ENCODE results near the gene KDM2B. TPM values are rescaled to one million over a fixed set of nuclear protein-coding genes. Genes with fewer than 3 reads are reported as not detected.
A peak's percentile ranks its signal among the peaks of the same experiment; 100 is the strongest.

Gene KDM2B
- total and polyA plus RNA-seq, 2 experiments from 2014 or later = 13.6 to 22.7 TPM

GRCh38 chr12:121543786-121544185 lies 37.0 kb downstream of the KDM2B start:
- no peak for DNase-seq (ENCODE audit: low spot score)
- Histone ChIP-seq H3K4me2 (no peak overlapping the region), H3K4me1 (ENCODE audit: insufficient read depth) (peaks cover 1% of the 10 kb centered on the region), H3K79me2 (no peaks in the 10 kb centered on the region), H2AFZ (no peak overlapping the region), H3K9me3 (ENCODE audit: low read depth) (no peaks in the 10 kb centered on the region), H3K27me3 (no peaks in the 10 kb centered on the region), H4K20me1 (ENCODE audit: insufficient read depth, poor library complexity, severe bottlenecking) (no peaks in the 10 kb centered on the region), H3K36me3 (replicated peaks; ENCODE audit: insufficient read depth, low read depth) (no peaks in the 10 kb centered on the region), H3K4me3 (no peak overlapping the region), H3K9me2 (replicated peaks; ENCODE audit: insufficient read depth) (no peaks in the 10 kb centered on the region), H3K27ac (no peak overlapping the region)
- 93% methylated on average over 8 of the region's 8 CpGs for WGBS (ENCODE audit: low lambda C conversion rate, missing lambda C conversion rate)
- TF ChIP-seq EZH2 (IDR thresholded peaks at IDR 0.05; ENCODE audit: borderline replicate concordance) = no peak
- TF ChIP-seq EZH2phosphoT487 (IDR thresholded peaks at IDR 0.05; ENCODE audit: low read depth, severe bottlenecking, unreplicated experiment) = no peak
- no peak for TF ChIP-seq CTCF (IDR thresholded peaks at IDR 0.05; ENCODE audit: poor library complexity)

- no peaks in the 10 kb centered on the region for H3K27me3 ChIP-seq
- peaks cover 34% of the 10 kb centered on the region for H3K4me1 ChIP-seq (ENCODE audit: insufficient read depth)
- H4K20me1 ChIP-seq (ENCODE audit: insufficient read depth, poor library complexity, severe bottlenecking) = no peaks in the 10 kb centered on the region
- no peak for DNase-seq (ENCODE audit: low spot score)
- no peak for TF ChIP-seq EZH2 (IDR thresholded peaks at IDR 0.05; ENCODE audit: borderline replicate concordance)
- no peak for TF ChIP-seq EZH2phosphoT487 (IDR thresholded peaks at IDR 0.05; ENCODE audit: low read depth, severe bottlenecking, unreplicated experiment)
- no peak for TF ChIP-seq CTCF (IDR thresholded peaks at IDR 0.05; ENCODE audit: poor library complexity)
- no peaks in the 10 kb centered on the region for H3K36me3 ChIP-seq (replicated peaks; ENCODE audit: insufficient read depth, low read depth)
- no peak overlapping the region for H3K4me3 ChIP-seq
- 94% methylated on average over 6 of the region's 6 CpGs for WGBS (ENCODE audit: low lambda C conversion rate, missing lambda C conversion rate)
- no peak overlapping the region for H2AFZ ChIP-seq
- H3K79me2 ChIP-seq = no peaks in the 10 kb centered on the region
- no peak overlapping the region for H3K4me2 ChIP-seq
- no peaks in the 10 kb centered on the region for H3K9me2 ChIP-seq (replicated peaks; ENCODE audit: insufficient read depth)
- H3K9me3 ChIP-seq (ENCODE audit: low read depth) = no peaks in the 10 kb centered on the region
- H3K27ac ChIP-seq = no peak overlapping the region
These were observed 40.9 kb downstream of the KDM2B start for GRCh38 chr12:121539908-121540307.

- H3K4me1 ChIP-seq (ENCODE audit: insufficient read depth) = peaks cover 34% of the 10 kb centered on the region
- no peaks in the 10 kb centered on the region for H3K9me2 ChIP-seq (replicated peaks; ENCODE audit: insufficient read depth)
- TF ChIP-seq EZH2 (IDR thresholded peaks at IDR 0.05; ENCODE audit: borderline replicate concordance) (no peak), EZH2phosphoT487 (IDR thresholded peaks at IDR 0.05; ENCODE audit: low read depth, severe bottlenecking, unreplicated experiment) (no peak), CTCF (IDR thresholded peaks at IDR 0.05; ENCODE audit: poor library complexity) (no peak)
- H4K20me1 ChIP-seq (ENCODE audit: insufficient read depth, poor library complexity, severe bottlenecking) = no peaks in the 10 kb centered on the region
- H3K27me3 ChIP-seq = no peaks in the 10 kb centered on the region
- no peak overlapping the region for H3K4me3 ChIP-seq
- H2AFZ ChIP-seq = no peak overlapping the region
- H3K36me3 ChIP-seq (replicated peaks; ENCODE audit: insufficient read depth, low read depth) = no peaks in the 10 kb centered on the region
- peak overlapping the region; percentile 100 for H3K4me2 ChIP-seq
- no peaks in the 10 kb centered on the region for H3K79me2 ChIP-seq
- 60% methylated on average over 5 of the region's 5 CpGs for WGBS (ENCODE audit: low lambda C conversion rate, missing lambda C conversion rate)
- peak overlapping the region; percentile 98 for H3K27ac ChIP-seq
- DNase-seq (ENCODE audit: low spot score) = no peak
- no peaks in the 10 kb centered on the region for H3K9me3 ChIP-seq (ENCODE audit: low read depth)
These were observed 42.1 kb downstream of the KDM2B start for GRCh38 chr12:121538699-121539061.
